ENCODE results near the gene RPS6KB2. TPM values are rescaled to one million over a fixed set of nuclear protein-coding genes. Genes with fewer than 3 reads are reported as not detected.

RPS6KB2 gene
- total RNA-seq, 1 experiment from 2014 or later, result 54.1 TPM

DNA sequence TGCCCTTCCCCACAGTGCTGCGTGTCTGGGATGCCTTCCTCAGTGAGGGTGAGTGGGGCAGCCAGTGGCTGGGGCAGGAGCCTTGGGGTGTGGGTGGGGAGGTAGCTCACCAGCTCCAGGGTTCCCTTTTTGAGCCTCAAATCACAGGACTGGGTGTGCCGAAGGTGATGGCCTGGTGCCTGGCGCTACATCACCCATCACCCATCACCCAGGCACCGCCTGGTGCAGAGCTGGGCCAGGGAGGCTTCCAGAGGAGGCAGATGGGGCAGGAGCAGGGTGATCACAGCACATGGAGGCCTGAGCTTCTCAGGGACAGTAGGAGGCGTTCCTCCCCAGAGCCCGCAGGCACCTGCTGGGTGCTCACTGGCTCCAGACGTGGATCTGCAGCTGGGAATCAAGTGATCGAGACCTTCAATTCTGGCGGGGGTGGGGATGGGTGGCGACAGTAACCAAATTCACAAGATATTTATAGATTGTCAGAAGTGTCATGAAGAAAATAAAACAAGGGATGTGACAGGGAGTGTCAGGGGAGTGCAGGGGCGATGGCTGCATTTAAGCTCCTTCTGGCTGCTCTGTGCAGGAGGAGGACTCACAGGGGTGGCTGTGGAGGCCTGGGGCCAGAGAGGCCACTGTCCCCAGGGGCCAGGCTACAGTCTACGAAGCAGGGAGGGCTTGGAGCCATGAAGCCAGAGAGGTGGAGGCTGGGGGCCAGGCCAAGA is 21.2 kb upstream of the RPS6KB2 start:
- no peak overlapping the region for H2AFZ ChIP-seq (ENCODE audit: low read depth, low read length, poor library complexity, severe bottlenecking)
- H3K36me3 ChIP-seq (ENCODE audit: control insufficient read depth in 1 of 2, insufficient read depth in 2 of 2, low read length in 2 of 2), result no peaks in the 10 kb centered on the region
- ChIA-PET CTCF (no interaction called here), RAD21 (ENCODE audit: low non-redundant PET in 1 of 2, low total read pairs in 2 of 2, uncharacterized antibody in 2 of 2, unreplicated experiment in 2 of 2) (no interaction called here), POLR2A (no interaction called here)
- no peak for ATAC-seq
- H3K4me2 ChIP-seq (ENCODE audit: low read length), result no peak overlapping the region
- H3K4me3 ChIP-seq (replicated peaks in 1 of 2; ENCODE audit: low read depth in 1 of 2, low read length in 2 of 2), result no peak overlapping the region
- no peaks in the 10 kb centered on the region for H3K9me3 ChIP-seq (ENCODE audit: control insufficient read depth in 1 of 2, insufficient read depth in 1 of 2, low read depth in 1 of 2, low read length in 2 of 2)
- H4K20me1 ChIP-seq (ENCODE audit: insufficient read depth), result no peaks in the 10 kb centered on the region
- DNase-seq (ENCODE audit: low read depth, low spot score), result no peak
- no peaks in the 10 kb centered on the region for H3K9me2 ChIP-seq (ENCODE audit: insufficient read depth)
- no peak overlapping the region; the same call in 1 of the 2 replicates for H3K27ac ChIP-seq (ENCODE audit: low read depth, low read length)
- BruUV-seq (replicated peaks), result no TSS peak
- H3K27me3 ChIP-seq (ENCODE audit: insufficient read depth, low read length), result no peaks in the 10 kb centered on the region
- H3K4me1 ChIP-seq (ENCODE audit: control insufficient read depth in 1 of 2, insufficient read depth in 2 of 2, low read length in 2 of 2), result peaks cover 2 to 6% of the 10 kb centered on the region in 2 experiments
- TF ChIP-seq RAD21 (IDR thresholded peaks at IDR 0.05; ENCODE audit: low read depth) (no peak), EZH2 (IDR thresholded peaks at IDR 0.05) (no peak), EGR1 (IDR thresholded peaks at IDR 0.05; ENCODE audit: low read depth) (no peak), CBX3 (IDR thresholded peaks at IDR 0.05; ENCODE audit: low read depth) (no peak), REST (IDR thresholded peaks at IDR 0.05; ENCODE audit: low read depth) (no peak), POLR2AphosphoS5 (IDR thresholded peaks at IDR 0.05; ENCODE audit: low read depth, low read length) (no peak), ZFX (IDR thresholded peaks at IDR 0.05) (no peak), JUND (IDR thresholded peaks at IDR 0.05) (no peak), SRF (IDR thresholded peaks at IDR 0.05; ENCODE audit: low read depth) (no peak), ATF3 (IDR thresholded peaks at IDR 0.05) (no peak), ZNF274 (IDR thresholded peaks at IDR 0.05; ENCODE audit: low read depth, low read length) (no peak), EZH2phosphoT487 (IDR thresholded peaks at IDR 0.05; ENCODE audit: borderline replicate concordance) (no peak)
- TF ChIP-seq, protein P1, sequence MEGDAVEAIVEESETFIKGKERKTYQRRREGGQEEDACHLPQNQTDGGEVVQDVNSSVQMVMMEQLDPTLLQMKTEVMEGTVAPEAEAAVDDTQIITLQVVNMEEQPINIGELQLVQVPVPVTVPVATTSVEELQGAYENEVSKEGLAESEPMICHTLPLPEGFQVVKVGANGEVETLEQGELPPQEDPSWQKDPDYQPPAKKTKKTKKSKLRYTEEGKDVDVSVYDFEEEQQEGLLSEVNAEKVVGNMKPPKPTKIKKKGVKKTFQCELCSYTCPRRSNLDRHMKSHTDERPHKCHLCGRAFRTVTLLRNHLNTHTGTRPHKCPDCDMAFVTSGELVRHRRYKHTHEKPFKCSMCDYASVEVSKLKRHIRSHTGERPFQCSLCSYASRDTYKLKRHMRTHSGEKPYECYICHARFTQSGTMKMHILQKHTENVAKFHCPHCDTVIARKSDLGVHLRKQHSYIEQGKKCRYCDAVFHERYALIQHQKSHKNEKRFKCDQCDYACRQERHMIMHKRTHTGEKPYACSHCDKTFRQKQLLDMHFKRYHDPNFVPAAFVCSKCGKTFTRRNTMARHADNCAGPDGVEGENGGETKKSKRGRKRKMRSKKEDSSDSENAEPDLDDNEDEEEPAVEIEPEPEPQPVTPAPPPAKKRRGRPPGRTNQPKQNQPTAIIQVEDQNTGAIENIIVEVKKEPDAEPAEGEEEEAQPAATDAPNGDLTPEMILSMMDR (IDR thresholded peaks at IDR 0.05 in 2 of 3, conservative IDR thresholded peaks at IDR 0.05 in 1 of 3; ENCODE audit: borderline replicate concordance in 1 of 3, insufficient read depth in 1 of 3, low read depth in 2 of 3, low read length in 2 of 3), result no peak
- no peaks in the 10 kb centered on the region for H3K79me2 ChIP-seq (ENCODE audit: insufficient read depth, low read length)
- H3K9ac ChIP-seq (ENCODE audit: low read length), result no peak overlapping the region
- intact Hi-C loops (cut with micrococcal nuclease), result no loop called here
